ENCODE measurements around the gene HIGD1B.

The HIGD1B gene

GRCh38 chr17:44840274-44840673, 7.4 kb upstream of the HIGD1B start:
- DNase-seq, result no peak

GRCh38 chr17:44840936-44841335, 6.7 kb upstream of the HIGD1B start:
- DNase-seq, result no peak

- DNase-seq, result no peak
These were observed 4.9 kb upstream of the HIGD1B start for GRCh38 chr17:44842748-44843147.

GRCh38 chr17:44844390-44844830, 3.3 kb upstream of the HIGD1B start:
- DNase-seq, result no peak

- DNase-seq, result no peak
These were observed 1.5 kb upstream of the HIGD1B start for GRCh38 chr17:44846206-44846605.

GRCh38 chr17:44848257-44848795, 643 bp downstream of the HIGD1B start:
- DNase-seq, result no peak

- DNase-seq, result no peak
These were observed 1.3 kb downstream of the HIGD1B start for GRCh38 chr17:44848961-44849489.

GRCh38 chr17:44850025-44850424, 2.3 kb downstream of the HIGD1B start:
- no peak for DNase-seq

GRCh38 chr17:44850612-44851011, 2.9 kb downstream of the HIGD1B start:
- no peak for DNase-seq

GRCh38 chr17:44854192-44854591, 6.5 kb downstream of the HIGD1B start:
- DNase-seq, result no peak

GRCh38 chr17:44859701-44860100, 12.0 kb downstream of the HIGD1B start:
- no peak for DNase-seq

GRCh38 chr17:44862278-44862914, 14.7 kb downstream of the HIGD1B start:
- no peak for DNase-seq

- no peak for DNase-seq
These were observed 15.6 kb downstream of the HIGD1B start for GRCh38 chr17:44863061-44863918.

- no peak for DNase-seq
These were observed 17.1 kb downstream of the HIGD1B start for GRCh38 chr17:44864831-44865230.

GRCh38 chr17:44865231-44865660, 17.6 kb downstream of the HIGD1B start:
- peak; percentile 59 for DNase-seq

GRCh38 chr17:44865931-44866330, 18.2 kb downstream of the HIGD1B start:
- DNase-seq, result no peak

GRCh38 chr17:44867841-44868240, 20.2 kb downstream of the HIGD1B start:
- DNase-seq, result no peak

- DNase-seq, result no peak
These were observed 23.9 kb downstream of the HIGD1B start for GRCh38 chr17:44871556-44871955.

- DNase-seq, result no peak
These were observed 24.6 kb downstream of the HIGD1B start for GRCh38 chr17:44872131-44872768.

GRCh38 chr17:44875761-44876160, 28.1 kb downstream of the HIGD1B start:
- no peak for DNase-seq

- DNase-seq, result no peak
These were observed 29.4 kb downstream of the HIGD1B start for GRCh38 chr17:44877121-44877520.

- DNase-seq, result no peak
These were observed 31.0 kb downstream of the HIGD1B start for GRCh38 chr17:44878627-44879221.

GRCh38 chr17:44879376-44879775, 31.7 kb downstream of the HIGD1B start:
- no peak for DNase-seq
